NT2/D1 (cell line): ENCODE measurements around the gene PPP1R7.

Experiments used
- SUZ12 ChIP-seq: IDR thresholded peaks from 2 replicates; pipeline ENCODE4 v1.6.1; 2011; ENCODE audit not compliant: insufficient read length, insufficient read depth; ENCODE audit errors: extremely low read depth
- YY1 ChIP-seq: IDR thresholded peaks from 2 replicates; pipeline ENCODE4 v1.6.1; 2011; ENCODE audit not compliant: insufficient read length, insufficient read depth

DNA sequence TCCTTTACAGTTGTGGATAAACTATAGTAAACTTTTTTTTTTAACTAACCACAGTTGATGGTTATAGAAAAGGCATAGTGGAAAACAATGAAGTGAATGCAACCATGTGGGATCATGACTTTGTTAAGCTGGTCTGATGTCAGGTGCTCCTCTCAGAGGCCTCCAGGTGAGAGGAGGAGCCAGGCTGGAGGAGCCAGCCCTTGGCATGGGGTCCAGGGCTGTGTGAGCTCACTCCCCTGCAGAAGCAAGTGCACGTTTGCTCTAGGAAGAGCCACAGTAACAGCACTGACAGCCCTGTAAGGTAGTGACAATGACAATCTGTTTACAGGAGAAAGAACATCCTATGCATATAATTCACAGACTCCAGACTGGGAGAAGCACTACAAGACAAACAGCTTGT, 5.7 kb downstream of the PPP1R7 start:
- TF ChIP-seq YY1: no peak
- no peak for TF ChIP-seq SUZ12
